SK-N-SH treated with all-trans-retinoic acid at 6 μM for 48 hours (cell line): ENCODE data around the gene MTUS2.

Experiments used
- ATAC-seq: fragments of 200-7000 bp; cut with Tn5 transposase; 3 replicates; pipeline ENCODE4 v1.9.1; 2020; ENCODE audit warnings: mild to moderate bottlenecking, moderate library complexity
- ARNTL ChIP-seq: fragments of 450-650 bp; formaldehyde crosslinking; IDR thresholded peaks from 2 replicates; pipeline ENCODE4 v1.5.0; 2020; ENCODE audit warnings: low read depth, mild to moderate bottlenecking, moderate library complexity, borderline replicate concordance
- BACH2 ChIP-seq: fragments of 250-450 bp; sonication (Bioruptor Pico); IDR thresholded peaks from 2 replicates; pipeline ENCODE4 v1.9.0; 2021; ENCODE audit warnings: mild to moderate bottlenecking, borderline replicate concordance
- CSDC2 ChIP-seq: fragments of 250-450 bp; sonication (Bioruptor Pico); IDR thresholded peaks from 2 replicates; pipeline ENCODE4 v1.5.0; 2020; ENCODE audit warnings: mild to moderate bottlenecking, moderate library complexity
- CSRNP3 ChIP-seq: fragments of 250-450 bp; sonication (Bioruptor Pico); IDR thresholded peaks from 2 replicates; pipeline ENCODE4 v1.5.1; 2021; ENCODE audit warnings: mild to moderate bottlenecking, moderate library complexity
- GLIS3 ChIP-seq: fragments of 250-450 bp; sonication (Bioruptor Pico); IDR thresholded peaks from 2 replicates; pipeline ENCODE4 v1.5.0; 2020; ENCODE audit warnings: mild to moderate bottlenecking, moderate library complexity
- ISL1 ChIP-seq: fragments of 250-450 bp; sonication (Bioruptor Pico); IDR thresholded peaks from 2 replicates; pipeline ENCODE4 v2.1.2; 2022; ENCODE audit warnings: mild to moderate bottlenecking, moderate library complexity
- OSR1 ChIP-seq: fragments of 250-450 bp; sonication (Bioruptor Pico); IDR thresholded peaks from 2 replicates; pipeline ENCODE4 v1.8.0; 2022; ENCODE audit warnings: moderate library complexity, mild to moderate bottlenecking, inconsistent platforms
- PPARA ChIP-seq: fragments of 250-450 bp; sonication (Bioruptor Pico); IDR thresholded peaks from 2 replicates; pipeline ENCODE4 v1.5.0; 2020; ENCODE audit warnings: mild to moderate bottlenecking, borderline replicate concordance
- RARB ChIP-seq: fragments of 250-450 bp; sonication (Bioruptor Pico); IDR thresholded peaks from 2 replicates; pipeline ENCODE4 v1.8.0; 2021; ENCODE audit warnings: mild to moderate bottlenecking, moderate library complexity
- SNAI2 ChIP-seq: fragments of 250-450 bp; sonication (Bioruptor Pico); IDR thresholded peaks from 2 replicates; pipeline ENCODE4 v1.5.0; 2020; ENCODE audit warnings: mild to moderate bottlenecking, moderate library complexity
- TCF4 ChIP-seq: fragments of 250-450 bp; sonication (Bioruptor Pico); IDR thresholded peaks from 2 replicates; pipeline ENCODE4 v1.8.0; 2021; ENCODE audit warnings: mild to moderate bottlenecking, moderate library complexity, borderline replicate concordance
- TOX ChIP-seq: fragments of 250-450 bp; sonication (Bioruptor Pico); IDR thresholded peaks from 2 replicates; pipeline ENCODE4 v1.8.0; 2021; ENCODE audit warnings: mild to moderate bottlenecking, moderate library complexity, borderline replicate concordance
- ZFP3 ChIP-seq: fragments of 250-450 bp; sonication (Bioruptor Pico); IDR thresholded peaks from 2 replicates; pipeline ENCODE4 v1.5.0; 2020; ENCODE audit warnings: mild to moderate bottlenecking, moderate library complexity
- ZFP30 ChIP-seq: fragments of 450-650 bp; formaldehyde crosslinking; IDR thresholded peaks from 2 replicates; pipeline ENCODE4 v1.5.0; 2022; ENCODE audit warnings: mild to moderate bottlenecking, moderate library complexity
- ZNF565 ChIP-seq: fragments of 450-650 bp; formaldehyde crosslinking; conservative IDR thresholded peaks from 2 replicates; pipeline ENCODE4 v1.5.0; 2020; ENCODE audit warnings: low read depth, mild to moderate bottlenecking, moderate library complexity
- ZNF70 ChIP-seq: fragments of 450-650 bp; formaldehyde crosslinking; IDR thresholded peaks from 2 replicates; pipeline ENCODE4 v1.5.0; 2020; ENCODE audit warnings: mild to moderate bottlenecking, moderate library complexity
- ZNF8 ChIP-seq: fragments of 450-650 bp; formaldehyde crosslinking; IDR thresholded peaks from 2 replicates; pipeline ENCODE4 v1.5.0; 2020; ENCODE audit warnings: mild to moderate bottlenecking, moderate library complexity
- TF ChIP-seq, protein P1 (sequence below): fragments of 250-450 bp; sonication (Bioruptor Pico); IDR thresholded peaks from 2 replicates; pipeline ENCODE4 v1.5.1; 2020; ENCODE audit warnings: low read depth, mild to moderate bottlenecking, moderate library complexity
- TF ChIP-seq, protein P2 (sequence below): fragments of 250-450 bp; sonication (Bioruptor Pico); IDR thresholded peaks from 2 replicates; pipeline ENCODE4 v1.5.0; 2020; ENCODE audit warnings: mild to moderate bottlenecking, moderate library complexity
- TF ChIP-seq, protein P3 (sequence below): fragments of 250-450 bp; sonication (Bioruptor Pico); IDR thresholded peaks from 2 replicates; pipeline ENCODE4 v1.8.0; 2020; ENCODE audit warnings: mild to moderate bottlenecking, moderate library complexity, borderline replicate concordance

The MTUS2 gene

GRCh38 chr13:29361716-29362115 is 541.6 kb downstream of the MTUS2 start:
- no peak for ATAC-seq
- TF ChIP-seq, protein P1, sequence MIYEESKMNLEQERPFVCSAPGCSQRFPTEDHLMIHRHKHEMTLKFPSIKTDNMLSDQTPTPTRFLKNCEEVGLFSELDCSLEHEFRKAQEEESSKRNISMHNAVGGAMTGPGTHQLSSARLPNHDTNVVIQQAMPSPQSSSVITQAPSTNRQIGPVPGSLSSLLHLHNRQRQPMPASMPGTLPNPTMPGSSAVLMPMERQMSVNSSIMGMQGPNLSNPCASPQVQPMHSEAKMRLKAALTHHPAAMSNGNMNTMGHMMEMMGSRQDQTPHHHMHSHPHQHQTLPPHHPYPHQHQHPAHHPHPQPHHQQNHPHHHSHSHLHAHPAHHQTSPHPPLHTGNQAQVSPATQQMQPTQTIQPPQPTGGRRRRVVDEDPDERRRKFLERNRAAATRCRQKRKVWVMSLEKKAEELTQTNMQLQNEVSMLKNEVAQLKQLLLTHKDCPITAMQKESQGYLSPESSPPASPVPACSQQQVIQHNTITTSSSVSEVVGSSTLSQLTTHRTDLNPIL (CRISPR knock-in tag) = no peak
- no peak for TF ChIP-seq ISL1
- TF ChIP-seq ARNTL (CRISPR knock-in tag) = no peak
- TF ChIP-seq RARB = no peak
- TF ChIP-seq TCF4 (CRISPR knock-in tag) = no peak
- TF ChIP-seq PPARA (CRISPR knock-in tag) = no peak

DNA sequence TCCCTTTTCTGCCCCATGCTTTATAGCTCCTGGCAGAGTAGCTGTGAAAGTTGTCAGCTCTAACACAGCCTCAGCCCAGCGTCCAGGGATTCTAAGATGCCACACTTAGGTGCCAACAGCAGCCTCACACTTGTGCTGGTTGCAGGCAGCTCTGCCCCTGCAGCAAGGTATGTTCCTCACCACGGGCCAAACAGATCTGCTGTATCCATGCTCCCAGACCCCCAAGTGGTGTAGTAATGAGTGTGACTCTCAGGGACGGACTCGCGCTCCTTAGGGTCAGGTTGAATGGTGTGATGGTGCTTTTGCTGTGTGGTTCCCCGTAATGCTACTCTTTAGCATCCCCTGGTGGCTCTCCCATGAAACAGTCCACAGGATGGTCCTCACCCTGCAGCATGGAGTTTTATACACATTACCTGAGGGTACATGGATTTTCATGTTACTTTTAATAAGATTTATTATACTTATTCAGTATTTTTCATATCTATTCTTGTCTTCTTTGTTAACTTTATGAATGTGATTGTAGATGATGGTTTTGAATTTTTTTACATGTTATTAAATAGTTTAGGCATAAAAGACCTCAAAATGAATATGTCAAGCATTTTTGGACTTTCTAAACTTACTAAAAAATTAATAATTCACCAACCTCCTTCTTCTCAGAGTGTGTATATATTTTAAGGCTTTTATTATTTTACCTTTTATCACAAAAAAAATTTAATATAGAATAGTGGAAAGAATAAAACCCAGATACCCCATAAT is 542.9 kb downstream of the MTUS2 start:
- TF ChIP-seq TCF4 (CRISPR knock-in tag) (no peak), ISL1 (no peak), ZFP3 (no peak)
- TF ChIP-seq, protein P2, sequence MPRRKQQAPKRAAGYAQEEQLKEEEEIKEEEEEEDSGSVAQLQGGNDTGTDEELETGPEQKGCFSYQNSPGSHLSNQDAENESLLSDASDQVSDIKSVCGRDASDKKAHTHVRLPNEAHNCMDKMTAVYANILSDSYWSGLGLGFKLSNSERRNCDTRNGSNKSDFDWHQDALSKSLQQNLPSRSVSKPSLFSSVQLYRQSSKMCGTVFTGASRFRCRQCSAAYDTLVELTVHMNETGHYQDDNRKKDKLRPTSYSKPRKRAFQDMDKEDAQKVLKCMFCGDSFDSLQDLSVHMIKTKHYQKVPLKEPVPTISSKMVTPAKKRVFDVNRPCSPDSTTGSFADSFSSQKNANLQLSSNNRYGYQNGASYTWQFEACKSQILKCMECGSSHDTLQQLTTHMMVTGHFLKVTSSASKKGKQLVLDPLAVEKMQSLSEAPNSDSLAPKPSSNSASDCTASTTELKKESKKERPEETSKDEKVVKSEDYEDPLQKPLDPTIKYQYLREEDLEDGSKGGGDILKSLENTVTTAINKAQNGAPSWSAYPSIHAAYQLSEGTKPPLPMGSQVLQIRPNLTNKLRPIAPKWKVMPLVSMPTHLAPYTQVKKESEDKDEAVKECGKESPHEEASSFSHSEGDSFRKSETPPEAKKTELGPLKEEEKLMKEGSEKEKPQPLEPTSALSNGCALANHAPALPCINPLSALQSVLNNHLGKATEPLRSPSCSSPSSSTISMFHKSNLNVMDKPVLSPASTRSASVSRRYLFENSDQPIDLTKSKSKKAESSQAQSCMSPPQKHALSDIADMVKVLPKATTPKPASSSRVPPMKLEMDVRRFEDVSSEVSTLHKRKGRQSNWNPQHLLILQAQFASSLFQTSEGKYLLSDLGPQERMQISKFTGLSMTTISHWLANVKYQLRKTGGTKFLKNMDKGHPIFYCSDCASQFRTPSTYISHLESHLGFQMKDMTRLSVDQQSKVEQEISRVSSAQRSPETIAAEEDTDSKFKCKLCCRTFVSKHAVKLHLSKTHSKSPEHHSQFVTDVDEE = no peak
- TF ChIP-seq, all 23 proteins: peak for 0
- ATAC-seq = peak; percentile 99

- peak; percentile 94 for ATAC-seq
- TF ChIP-seq TOX (CRISPR knock-in tag) = no peak
- TF ChIP-seq OSR1 = no peak
- no peak for TF ChIP-seq ZNF70 (CRISPR knock-in tag)
- no peak for TF ChIP-seq SNAI2 (CRISPR knock-in tag)
- no peak for TF ChIP-seq PPARA (CRISPR knock-in tag)
- TF ChIP-seq CSDC2 (CRISPR knock-in tag) = no peak
- TF ChIP-seq, protein P3, sequence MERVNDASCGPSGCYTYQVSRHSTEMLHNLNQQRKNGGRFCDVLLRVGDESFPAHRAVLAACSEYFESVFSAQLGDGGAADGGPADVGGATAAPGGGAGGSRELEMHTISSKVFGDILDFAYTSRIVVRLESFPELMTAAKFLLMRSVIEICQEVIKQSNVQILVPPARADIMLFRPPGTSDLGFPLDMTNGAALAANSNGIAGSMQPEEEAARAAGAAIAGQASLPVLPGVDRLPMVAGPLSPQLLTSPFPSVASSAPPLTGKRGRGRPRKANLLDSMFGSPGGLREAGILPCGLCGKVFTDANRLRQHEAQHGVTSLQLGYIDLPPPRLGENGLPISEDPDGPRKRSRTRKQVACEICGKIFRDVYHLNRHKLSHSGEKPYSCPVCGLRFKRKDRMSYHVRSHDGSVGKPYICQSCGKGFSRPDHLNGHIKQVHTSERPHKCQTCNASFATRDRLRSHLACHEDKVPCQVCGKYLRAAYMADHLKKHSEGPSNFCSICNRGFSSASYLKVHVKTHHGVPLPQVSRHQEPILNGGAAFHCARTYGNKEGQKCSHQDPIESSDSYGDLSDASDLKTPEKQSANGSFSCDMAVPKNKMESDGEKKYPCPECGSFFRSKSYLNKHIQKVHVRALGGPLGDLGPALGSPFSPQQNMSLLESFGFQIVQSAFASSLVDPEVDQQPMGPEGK (CRISPR knock-in tag) = no peak
Observed at GRCh38 chr13:29369060-29369743, 549.1 kb downstream of the MTUS2 start.

DNA sequence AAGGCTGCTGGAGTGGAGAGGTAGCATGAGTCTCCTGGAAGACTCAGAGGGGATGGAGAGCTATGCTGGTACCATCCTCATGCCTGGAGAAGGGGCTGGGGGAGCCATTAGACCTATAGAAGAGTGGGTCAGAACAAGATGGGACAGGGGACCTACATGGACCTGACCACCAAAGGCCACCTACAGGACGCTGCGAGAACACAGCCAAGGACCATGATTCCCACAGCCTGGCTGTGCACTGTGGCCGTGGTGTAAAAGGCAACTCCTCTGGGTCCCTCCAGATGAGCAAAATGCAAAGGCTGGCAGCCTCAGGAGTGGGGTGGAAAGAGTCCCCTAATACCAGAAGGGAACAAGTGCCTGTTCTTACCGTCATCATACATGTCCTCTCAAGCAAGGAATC is 559.1 kb downstream of the MTUS2 start:
- 0 out of 3 replicates have a peak, but pooled peaks have one; percentile 38 for ATAC-seq
- TF ChIP-seq ZNF565 (CRISPR knock-in tag) (no peak), ZFP3 (no peak), TOX (CRISPR knock-in tag) (no peak), ARNTL (CRISPR knock-in tag) (no peak), OSR1 (no peak), BACH2 (CRISPR knock-in tag) (no peak), GLIS3 (CRISPR knock-in tag) (no peak), CSDC2 (CRISPR knock-in tag) (no peak), ISL1 (no peak), PPARA (CRISPR knock-in tag) (no peak), CSRNP3 (no peak), ZNF8 (no peak), SNAI2 (CRISPR knock-in tag) (no peak), ZFP30 (CRISPR knock-in tag) (no peak), ZNF70 (CRISPR knock-in tag) (no peak), TCF4 (CRISPR knock-in tag) (no peak), RARB (no peak)
- TF ChIP-seq, protein P1 (CRISPR knock-in tag) = no peak
- TF ChIP-seq, protein P3 (CRISPR knock-in tag) = no peak
- TF ChIP-seq, all 23 proteins: peak for 0
